ENCODE data around the gene CYP4X1.
"Not testable (repeated sequence)": the region's sequence is repeated elsewhere in the genome, so short reads cannot be mapped to it uniquely, and the experiment has no call there.

CYP4X1 gene

GRCh38 chr1:47023268-47024140, at the start of gene CYP4X1:
CYP4X1 (plus strand) TSS chr1:47023669; CDS start chr1:47023818, 149 bp downstream.
- no peaks in the 10 kb centered on the region for H3K36me3 ChIP-seq (ENCODE audit: control insufficient read depth in 1 of 2, insufficient read depth in 2 of 2, low read length in 2 of 2)
- H3K9ac ChIP-seq (ENCODE audit: low read depth in 1 of 2, low read length in 2 of 2), result no peak within 1 kb of the TSS
- peak within 1 kb of the TSS; percentile 28 to 46 for H3K4me3 ChIP-seq (ENCODE audit: low read depth in 1 of 2, low read length in 2 of 2)
- no peak within 1 kb of the TSS for H3K27ac ChIP-seq (ENCODE audit: low read depth, low read length)
- H3K27me3 ChIP-seq (ENCODE audit: control insufficient read depth in 1 of 2, insufficient read depth in 2 of 2, low read length in 2 of 2), result peaks cover 0 to 3% of the 10 kb centered on the region in 2 donors
- peaks cover 0 to 6% of the 10 kb centered on the region in 2 donors for H3K4me1 ChIP-seq (ENCODE audit: control insufficient read depth in 1 of 2, insufficient read depth in 2 of 2, low read length in 2 of 2)
- no peaks in the 10 kb centered on the region for H3K9me3 ChIP-seq (ENCODE audit: control insufficient read depth in 1 of 2, low read length in 2 of 2)

GRCh38 chr1:46983166-46983829, 40.2 kb upstream of the CYP4X1 start:
- H3K9me3 ChIP-seq (ENCODE audit: control insufficient read depth in 1 of 2, low read length in 2 of 2), result no peaks in the 10 kb centered on the region
- no peak overlapping the region for H3K27ac ChIP-seq (ENCODE audit: low read depth, low read length)
- no peak overlapping the region for H3K4me3 ChIP-seq (ENCODE audit: low read depth in 1 of 2, low read length in 2 of 2)
- H3K4me1 ChIP-seq (ENCODE audit: control insufficient read depth in 1 of 2, insufficient read depth in 2 of 2, low read length in 2 of 2), result no peaks in the 10 kb centered on the region
- H3K36me3 ChIP-seq (ENCODE audit: control insufficient read depth in 1 of 2, insufficient read depth in 2 of 2, low read length in 2 of 2), result no peaks in the 10 kb centered on the region
- no peaks in the 10 kb centered on the region for H3K27me3 ChIP-seq (ENCODE audit: control insufficient read depth in 1 of 2, insufficient read depth in 2 of 2, low read length in 2 of 2)
- H3K9ac ChIP-seq (ENCODE audit: low read depth in 1 of 2, low read length in 2 of 2), result no peak overlapping the region

- Histone ChIP-seq H3K4me1 (ENCODE audit: control insufficient read depth in 1 of 2, insufficient read depth in 2 of 2, low read length in 2 of 2) (no peaks in the 10 kb centered on the region), H3K4me3 (ENCODE audit: low read depth in 1 of 2, low read length in 2 of 2) (no peak overlapping the region), H3K36me3 (ENCODE audit: control insufficient read depth in 1 of 2, insufficient read depth in 2 of 2, low read length in 2 of 2) (no peaks in the 10 kb centered on the region)
Measured at GRCh38 chr1:46983830-46984586, 39.5 kb upstream of the CYP4X1 start.

GRCh38 chr1:46990541-46990940, 32.9 kb upstream of the CYP4X1 start:
- not testable (repeated sequence) for H3K4me3 ChIP-seq (ENCODE audit: low read depth in 1 of 2, low read length in 2 of 2); H3K36me3 ChIP-seq (ENCODE audit: control insufficient read depth in 1 of 2, insufficient read depth in 2 of 2, low read length in 2 of 2); H3K27me3 ChIP-seq (ENCODE audit: control insufficient read depth in 1 of 2, insufficient read depth in 2 of 2, low read length in 2 of 2); H3K4me1 ChIP-seq (ENCODE audit: control insufficient read depth in 1 of 2, insufficient read depth in 2 of 2, low read length in 2 of 2); H3K27ac ChIP-seq (ENCODE audit: low read depth, low read length); H3K9ac ChIP-seq (ENCODE audit: low read depth in 1 of 2, low read length in 2 of 2); H3K9me3 ChIP-seq (ENCODE audit: control insufficient read depth in 1 of 2, low read length in 2 of 2)

More at GRCh38 chr1:46983830-46984586, 39.5 kb upstream of the CYP4X1 start:
- no peaks in the 10 kb centered on the region for H3K27me3 ChIP-seq (ENCODE audit: control insufficient read depth in 1 of 2, insufficient read depth in 2 of 2, low read length in 2 of 2)
- H3K27ac ChIP-seq (ENCODE audit: low read depth, low read length), result no peak overlapping the region
- no peak overlapping the region for H3K9ac ChIP-seq (ENCODE audit: low read depth in 1 of 2, low read length in 2 of 2)
- H3K9me3 ChIP-seq (ENCODE audit: control insufficient read depth in 1 of 2, low read length in 2 of 2), result no peaks in the 10 kb centered on the region

- Histone ChIP-seq H3K9ac (ENCODE audit: low read depth in 1 of 2, low read length in 2 of 2) (no peak overlapping the region), H3K36me3 (ENCODE audit: control insufficient read depth in 1 of 2, insufficient read depth in 2 of 2, low read length in 2 of 2) (no peaks in the 10 kb centered on the region), H3K4me1 (ENCODE audit: control insufficient read depth in 1 of 2, insufficient read depth in 2 of 2, low read length in 2 of 2) (no peaks in the 10 kb centered on the region), H3K27ac (ENCODE audit: low read depth, low read length) (no peak overlapping the region), H3K9me3 (ENCODE audit: control insufficient read depth in 1 of 2, low read length in 2 of 2) (no peaks in the 10 kb centered on the region), H3K4me3 (ENCODE audit: low read depth in 1 of 2, low read length in 2 of 2) (no peak overlapping the region), H3K27me3 (ENCODE audit: control insufficient read depth in 1 of 2, insufficient read depth in 2 of 2, low read length in 2 of 2) (no peaks in the 10 kb centered on the region)
Measured at GRCh38 chr1:46991083-46991923, 32.2 kb upstream of the CYP4X1 start.

- no peak overlapping the region for H3K4me3 ChIP-seq (ENCODE audit: low read depth in 1 of 2, low read length in 2 of 2)
- no peak overlapping the region for H3K9ac ChIP-seq (ENCODE audit: low read depth in 1 of 2, low read length in 2 of 2)
- H3K36me3 ChIP-seq (ENCODE audit: control insufficient read depth in 1 of 2, insufficient read depth in 2 of 2, low read length in 2 of 2), result no peaks in the 10 kb centered on the region
- H3K27ac ChIP-seq (ENCODE audit: low read depth, low read length), result no peak overlapping the region
- H3K4me1 ChIP-seq (ENCODE audit: control insufficient read depth in 1 of 2, insufficient read depth in 2 of 2, low read length in 2 of 2), result no peaks in the 10 kb centered on the region
- H3K27me3 ChIP-seq (ENCODE audit: control insufficient read depth in 1 of 2, insufficient read depth in 2 of 2, low read length in 2 of 2), result peaks cover 0 to 4% of the 10 kb centered on the region in 2 donors
- H3K9me3 ChIP-seq (ENCODE audit: control insufficient read depth in 1 of 2, low read length in 2 of 2), result no peaks in the 10 kb centered on the region
Measured at GRCh38 chr1:46996659-46997281, 26.7 kb upstream of the CYP4X1 start.

- H3K36me3 ChIP-seq (ENCODE audit: control insufficient read depth in 1 of 2, insufficient read depth in 2 of 2, low read length in 2 of 2), result no peaks in the 10 kb centered on the region
- H3K9ac ChIP-seq (ENCODE audit: low read depth in 1 of 2, low read length in 2 of 2), result no peak overlapping the region
- no peaks in the 10 kb centered on the region for H3K9me3 ChIP-seq (ENCODE audit: control insufficient read depth in 1 of 2, low read length in 2 of 2)
- peaks cover 0 to 4% of the 10 kb centered on the region in 2 donors for H3K27me3 ChIP-seq (ENCODE audit: control insufficient read depth in 1 of 2, insufficient read depth in 2 of 2, low read length in 2 of 2)
- H3K27ac ChIP-seq (ENCODE audit: low read depth, low read length), result no peak overlapping the region
- H3K4me1 ChIP-seq (ENCODE audit: control insufficient read depth in 1 of 2, insufficient read depth in 2 of 2, low read length in 2 of 2), result no peaks in the 10 kb centered on the region
- no peak overlapping the region for H3K4me3 ChIP-seq (ENCODE audit: low read depth in 1 of 2, low read length in 2 of 2)
Measured at GRCh38 chr1:47002211-47002610, 21.3 kb upstream of the CYP4X1 start.

- H3K9ac ChIP-seq (ENCODE audit: low read depth in 1 of 2, low read length in 2 of 2), result no peak overlapping the region
- no peaks in the 10 kb centered on the region for H3K36me3 ChIP-seq (ENCODE audit: control insufficient read depth in 1 of 2, insufficient read depth in 2 of 2, low read length in 2 of 2)
- H3K4me3 ChIP-seq (ENCODE audit: low read depth in 1 of 2, low read length in 2 of 2), result no peak overlapping the region
- H3K27ac ChIP-seq (ENCODE audit: low read depth, low read length), result no peak overlapping the region
- peaks cover 0 to 2% of the 10 kb centered on the region in 2 donors for H3K27me3 ChIP-seq (ENCODE audit: control insufficient read depth in 1 of 2, insufficient read depth in 2 of 2, low read length in 2 of 2)
- H3K4me1 ChIP-seq (ENCODE audit: control insufficient read depth in 1 of 2, insufficient read depth in 2 of 2, low read length in 2 of 2), result no peaks in the 10 kb centered on the region
- H3K9me3 ChIP-seq (ENCODE audit: control insufficient read depth in 1 of 2, low read length in 2 of 2), result no peaks in the 10 kb centered on the region
Measured at GRCh38 chr1:47003896-47004403, 19.5 kb upstream of the CYP4X1 start.

GRCh38 chr1:47006437-47006836, 17.0 kb upstream of the CYP4X1 start:
- H3K9ac ChIP-seq (ENCODE audit: low read depth in 1 of 2, low read length in 2 of 2); H3K4me1 ChIP-seq (ENCODE audit: control insufficient read depth in 1 of 2, insufficient read depth in 2 of 2, low read length in 2 of 2); H3K4me3 ChIP-seq (ENCODE audit: low read depth in 1 of 2, low read length in 2 of 2); H3K27me3 ChIP-seq (ENCODE audit: control insufficient read depth in 1 of 2, insufficient read depth in 2 of 2, low read length in 2 of 2); H3K36me3 ChIP-seq (ENCODE audit: control insufficient read depth in 1 of 2, insufficient read depth in 2 of 2, low read length in 2 of 2); H3K9me3 ChIP-seq (ENCODE audit: control insufficient read depth in 1 of 2, low read length in 2 of 2); H3K27ac ChIP-seq (ENCODE audit: low read depth, low read length): not testable (repeated sequence)

All from duodenal mucosa (tissue), 2 donors.